ENCODE measurements around the gene CGRRF1.

Gene CGRRF1

GRCh38 chr14:54577977-54578376 lies 68.3 kb downstream of the CGRRF1 start:
- no peak for DNase-seq (ENCODE audit: low spot score)

- DNase-seq (ENCODE audit: low spot score), result no peak
Measured at GRCh38 chr14:54579621-54580020, 69.9 kb downstream of the CGRRF1 start.

GRCh38 chr14:54580933-54581332 lies 71.2 kb downstream of the CGRRF1 start:
- DNase-seq (ENCODE audit: low spot score), result no peak

GRCh38 chr14:54582334-54582733 lies 72.6 kb downstream of the CGRRF1 start:
- no peak for DNase-seq (ENCODE audit: low spot score)

GRCh38 chr14:54584097-54584496 lies 74.4 kb downstream of the CGRRF1 start:
- no peak for DNase-seq (ENCODE audit: low spot score)

- no peak for DNase-seq (ENCODE audit: low spot score)
Measured at GRCh38 chr14:54585214-54585613, 75.5 kb downstream of the CGRRF1 start.

Measured in Ammon's horn (tissue), 1 donor.